Liver (tissue), 3 donors: ENCODE measurements around the gene PLA2G4E.

Experiments
- EGR1 ChIP-seq, 2 donors: IDR thresholded peaks; 2 replicates each; pipeline ENCODE4 v1.6.1; 2016 to 2018; ENCODE audit warnings: antibody characterized with exemption in 2 of 2, low read depth in 2 of 2
- FOXA1 ChIP-seq: IDR thresholded peaks from 2 replicates; pipeline ENCODE4 v1.6.1; 2016; ENCODE audit warnings: antibody characterized with exemption
- GABPA ChIP-seq, 2 donors: IDR thresholded peaks in 1 of 2; conservative IDR thresholded peaks in 1 of 2; 2 replicates each; pipeline ENCODE4 v1.6.1; 2016; ENCODE audit warnings: antibody characterized with exemption in 2 of 2, mild to moderate bottlenecking in 1 of 2, moderate library complexity in 1 of 2
- HNF4A ChIP-seq, 2 donors: conservative IDR thresholded peaks; 2 replicates each; pipeline ENCODE4 v1.6.1; 2016; ENCODE audit warnings: antibody characterized with exemption in 2 of 2, mild to moderate bottlenecking in 2 of 2
- JUND ChIP-seq, 2 donors: IDR thresholded peaks; 2 replicates each; pipeline ENCODE4 v1.6.1; 2016; ENCODE audit warnings: antibody characterized with exemption in 2 of 2
- RAD21 ChIP-seq, 2 donors: IDR thresholded peaks; 2 replicates each; pipeline ENCODE4 v1.6.1; 2016; ENCODE audit warnings: antibody characterized with exemption in 2 of 2, mild to moderate bottlenecking in 2 of 2
- TAF1 ChIP-seq: conservative IDR thresholded peaks from 2 replicates; pipeline ENCODE4 v1.6.1; 2016; ENCODE audit warnings: antibody characterized with exemption, mild to moderate bottlenecking
- YY1 ChIP-seq: IDR thresholded peaks from 2 replicates; pipeline ENCODE4 v1.6.1; 2016; ENCODE audit warnings: antibody characterized with exemption, mild to moderate bottlenecking
- TF ChIP-seq, protein P1 (sequence below): IDR thresholded peaks from 2 replicates; pipeline ENCODE4 v1.6.1; 2016; ENCODE audit warnings: antibody characterized with exemption
- TF ChIP-seq, protein P2 (sequence below): fragments of 150-350 bp; IDR thresholded peaks from 2 replicates; pipeline ENCODE4 v1.5.1; 2017; ENCODE audit warnings: improper control_type of control experiment, low read depth, low read length; ENCODE audit not compliant: missing input control
- TF ChIP-seq, protein P3 (sequence below): IDR thresholded peaks from 2 replicates; pipeline ENCODE4 v1.6.1; 2016; ENCODE audit warnings: antibody characterized with exemption, mild to moderate bottlenecking
- TF ChIP-seq, protein P4 (sequence below): IDR thresholded peaks from 2 replicates; pipeline ENCODE4 v1.6.1; 2016; ENCODE audit warnings: antibody characterized with exemption
- TF ChIP-seq, protein P5 (sequence below): IDR thresholded peaks from 2 replicates; pipeline ENCODE4 v1.6.1; 2016; ENCODE audit warnings: antibody characterized with exemption
- donor health status: healthy.
- donor health status: healthy.

DNA sequence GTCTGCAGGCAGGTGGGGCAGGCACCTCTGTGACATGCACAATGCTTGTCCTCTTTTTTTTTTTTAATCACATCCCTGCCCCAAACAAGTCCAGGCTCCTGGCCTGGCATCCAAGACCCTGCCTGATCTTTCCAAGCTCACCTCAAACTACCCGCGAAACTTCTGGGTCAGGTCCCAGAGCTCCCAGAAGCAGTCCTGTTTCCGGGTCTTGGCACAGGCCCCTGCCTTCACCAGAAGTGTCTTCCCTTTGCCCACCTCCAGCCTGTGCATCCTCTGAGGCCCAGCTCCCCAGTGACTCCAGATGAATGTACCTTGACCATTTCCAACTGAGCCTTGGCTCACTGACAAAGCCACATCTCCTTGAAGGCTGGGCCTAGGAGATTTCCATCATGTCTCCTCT, 23.0 kb downstream of the PLA2G4E start:
- TF ChIP-seq, protein P1, sequence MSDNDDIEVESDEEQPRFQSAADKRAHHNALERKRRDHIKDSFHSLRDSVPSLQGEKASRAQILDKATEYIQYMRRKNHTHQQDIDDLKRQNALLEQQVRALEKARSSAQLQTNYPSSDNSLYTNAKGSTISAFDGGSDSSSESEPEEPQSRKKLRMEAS: no peak
- TF ChIP-seq, protein P2, sequence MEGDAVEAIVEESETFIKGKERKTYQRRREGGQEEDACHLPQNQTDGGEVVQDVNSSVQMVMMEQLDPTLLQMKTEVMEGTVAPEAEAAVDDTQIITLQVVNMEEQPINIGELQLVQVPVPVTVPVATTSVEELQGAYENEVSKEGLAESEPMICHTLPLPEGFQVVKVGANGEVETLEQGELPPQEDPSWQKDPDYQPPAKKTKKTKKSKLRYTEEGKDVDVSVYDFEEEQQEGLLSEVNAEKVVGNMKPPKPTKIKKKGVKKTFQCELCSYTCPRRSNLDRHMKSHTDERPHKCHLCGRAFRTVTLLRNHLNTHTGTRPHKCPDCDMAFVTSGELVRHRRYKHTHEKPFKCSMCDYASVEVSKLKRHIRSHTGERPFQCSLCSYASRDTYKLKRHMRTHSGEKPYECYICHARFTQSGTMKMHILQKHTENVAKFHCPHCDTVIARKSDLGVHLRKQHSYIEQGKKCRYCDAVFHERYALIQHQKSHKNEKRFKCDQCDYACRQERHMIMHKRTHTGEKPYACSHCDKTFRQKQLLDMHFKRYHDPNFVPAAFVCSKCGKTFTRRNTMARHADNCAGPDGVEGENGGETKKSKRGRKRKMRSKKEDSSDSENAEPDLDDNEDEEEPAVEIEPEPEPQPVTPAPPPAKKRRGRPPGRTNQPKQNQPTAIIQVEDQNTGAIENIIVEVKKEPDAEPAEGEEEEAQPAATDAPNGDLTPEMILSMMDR: no peak
- no peak for TF ChIP-seq HNF4A (conservative IDR thresholded peaks at IDR 0.05)
- no peak for TF ChIP-seq EGR1 (IDR thresholded peaks at IDR 0.05; ENCODE audit: low read depth in 2 of 2)
- TF ChIP-seq JUND (IDR thresholded peaks at IDR 0.05): no peak
- TF ChIP-seq YY1: no peak
- TF ChIP-seq RAD21 (IDR thresholded peaks at IDR 0.05): no peak
- no peak for TF ChIP-seq TAF1
- TF ChIP-seq, protein P3, sequence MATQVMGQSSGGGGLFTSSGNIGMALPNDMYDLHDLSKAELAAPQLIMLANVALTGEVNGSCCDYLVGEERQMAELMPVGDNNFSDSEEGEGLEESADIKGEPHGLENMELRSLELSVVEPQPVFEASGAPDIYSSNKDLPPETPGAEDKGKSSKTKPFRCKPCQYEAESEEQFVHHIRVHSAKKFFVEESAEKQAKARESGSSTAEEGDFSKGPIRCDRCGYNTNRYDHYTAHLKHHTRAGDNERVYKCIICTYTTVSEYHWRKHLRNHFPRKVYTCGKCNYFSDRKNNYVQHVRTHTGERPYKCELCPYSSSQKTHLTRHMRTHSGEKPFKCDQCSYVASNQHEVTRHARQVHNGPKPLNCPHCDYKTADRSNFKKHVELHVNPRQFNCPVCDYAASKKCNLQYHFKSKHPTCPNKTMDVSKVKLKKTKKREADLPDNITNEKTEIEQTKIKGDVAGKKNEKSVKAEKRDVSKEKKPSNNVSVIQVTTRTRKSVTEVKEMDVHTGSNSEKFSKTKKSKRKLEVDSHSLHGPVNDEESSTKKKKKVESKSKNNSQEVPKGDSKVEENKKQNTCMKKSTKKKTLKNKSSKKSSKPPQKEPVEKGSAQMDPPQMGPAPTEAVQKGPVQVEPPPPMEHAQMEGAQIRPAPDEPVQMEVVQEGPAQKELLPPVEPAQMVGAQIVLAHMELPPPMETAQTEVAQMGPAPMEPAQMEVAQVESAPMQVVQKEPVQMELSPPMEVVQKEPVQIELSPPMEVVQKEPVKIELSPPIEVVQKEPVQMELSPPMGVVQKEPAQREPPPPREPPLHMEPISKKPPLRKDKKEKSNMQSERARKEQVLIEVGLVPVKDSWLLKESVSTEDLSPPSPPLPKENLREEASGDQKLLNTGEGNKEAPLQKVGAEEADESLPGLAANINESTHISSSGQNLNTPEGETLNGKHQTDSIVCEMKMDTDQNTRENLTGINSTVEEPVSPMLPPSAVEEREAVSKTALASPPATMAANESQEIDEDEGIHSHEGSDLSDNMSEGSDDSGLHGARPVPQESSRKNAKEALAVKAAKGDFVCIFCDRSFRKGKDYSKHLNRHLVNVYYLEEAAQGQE: no peak
- TF ChIP-seq, protein P4, sequence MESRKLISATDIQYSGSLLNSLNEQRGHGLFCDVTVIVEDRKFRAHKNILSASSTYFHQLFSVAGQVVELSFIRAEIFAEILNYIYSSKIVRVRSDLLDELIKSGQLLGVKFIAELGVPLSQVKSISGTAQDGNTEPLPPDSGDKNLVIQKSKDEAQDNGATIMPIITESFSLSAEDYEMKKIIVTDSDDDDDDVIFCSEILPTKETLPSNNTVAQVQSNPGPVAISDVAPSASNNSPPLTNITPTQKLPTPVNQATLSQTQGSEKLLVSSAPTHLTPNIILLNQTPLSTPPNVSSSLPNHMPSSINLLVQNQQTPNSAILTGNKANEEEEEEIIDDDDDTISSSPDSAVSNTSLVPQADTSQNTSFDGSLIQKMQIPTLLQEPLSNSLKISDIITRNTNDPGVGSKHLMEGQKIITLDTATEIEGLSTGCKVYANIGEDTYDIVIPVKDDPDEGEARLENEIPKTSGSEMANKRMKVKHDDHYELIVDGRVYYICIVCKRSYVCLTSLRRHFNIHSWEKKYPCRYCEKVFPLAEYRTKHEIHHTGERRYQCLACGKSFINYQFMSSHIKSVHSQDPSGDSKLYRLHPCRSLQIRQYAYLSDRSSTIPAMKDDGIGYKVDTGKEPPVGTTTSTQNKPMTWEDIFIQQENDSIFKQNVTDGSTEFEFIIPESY: no peak
- TF ChIP-seq FOXA1: no peak
- TF ChIP-seq, protein P5, sequence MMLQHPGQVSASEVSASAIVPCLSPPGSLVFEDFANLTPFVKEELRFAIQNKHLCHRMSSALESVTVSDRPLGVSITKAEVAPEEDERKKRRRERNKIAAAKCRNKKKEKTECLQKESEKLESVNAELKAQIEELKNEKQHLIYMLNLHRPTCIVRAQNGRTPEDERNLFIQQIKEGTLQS: no peak
- no peak for TF ChIP-seq GABPA (IDR thresholded peaks at IDR 0.05 in 1 of 2, conservative IDR thresholded peaks at IDR 0.05 in 1 of 2)
